ENCODE measurements around the gene H1-8. TPM values are rescaled to one million over a fixed set of nuclear protein-coding genes. Genes with fewer than 3 reads are reported as not detected.

Gene H1-8
- total and polyA plus RNA-seq, 9 of the 15 experiments (the other 6 are each of a cell fraction or from before 2014, with no cell fraction given) = not detected

DNA sequence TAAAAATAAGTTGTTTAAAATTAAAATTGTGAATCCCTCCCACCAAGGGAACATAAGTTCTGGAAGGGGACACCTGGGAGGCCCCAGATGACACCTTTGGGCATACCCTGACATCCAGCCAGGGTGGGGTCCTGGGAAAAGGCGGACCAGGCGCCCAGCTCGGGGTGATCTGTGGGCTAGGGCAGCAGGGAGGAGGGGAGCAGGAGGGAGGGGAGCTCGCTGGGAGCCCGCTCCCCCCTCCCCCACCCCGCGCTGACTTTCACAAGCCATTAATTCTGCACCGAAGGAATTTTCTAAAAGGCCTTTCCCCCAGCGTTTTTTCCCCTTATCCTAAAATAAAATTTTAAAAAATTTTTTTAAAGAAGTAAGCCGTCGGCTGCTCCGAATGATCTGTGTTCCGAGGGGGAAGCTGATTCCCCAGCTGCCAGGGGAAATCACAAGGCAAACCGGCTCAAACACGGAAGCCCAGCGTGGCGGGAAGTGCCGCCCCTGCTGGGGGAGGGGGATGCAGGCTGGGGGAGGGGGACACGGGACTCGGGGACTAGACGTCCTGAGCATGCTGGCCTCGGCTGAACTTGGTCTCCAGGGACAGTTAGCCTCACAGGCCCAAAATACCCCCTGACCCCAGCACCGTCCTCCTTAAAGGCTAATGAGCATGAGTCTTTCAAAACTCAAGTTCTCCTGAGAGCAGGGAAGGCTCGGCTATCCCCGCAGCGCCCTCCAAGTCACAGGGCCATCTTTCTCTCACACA lies 49.6 kb downstream of the H1-8 start:
- H3K27me3 ChIP-seq (ENCODE audit: control insufficient read depth in 2 of 2, insufficient read depth in 2 of 2, low read length in 2 of 2) = no peaks in the 10 kb centered on the region
- H3K9me3 ChIP-seq (replicated peaks; ENCODE audit: control insufficient read depth, insufficient read depth, low read depth, low read length) = no peaks in the 10 kb centered on the region
- H3K27ac ChIP-seq (ENCODE audit: extremely low read depth, low read depth, low read length) = no peak overlapping the region
- H3K4me2 ChIP-seq (ENCODE audit: insufficient read depth, low read length) = no peak overlapping the region
- H3K79me2 ChIP-seq (ENCODE audit: control insufficient read depth, insufficient read depth, low read length) = peaks cover 19% of the 10 kb centered on the region
- no peaks in the 10 kb centered on the region for H3K36me3 ChIP-seq (ENCODE audit: control insufficient read depth, insufficient read depth, low read length)
- no TSS peak for BruUV-seq (replicated peaks)
- ChIA-PET POLR2A (no interaction called here), CTCF (ENCODE audit: low intra/inter-chr PET ratio) (no interaction called here)
- intact Hi-C loops (cut with micrococcal nuclease) (no loop called here), in situ Hi-C loops (cut with MboI) (no loop called here)
- H3K4me1 ChIP-seq (replicated peaks in 1 of 2; ENCODE audit: control insufficient read depth in 2 of 2, insufficient read depth in 2 of 2, low read length in 2 of 2) = peaks cover 13 to 61% of the 10 kb centered on the region in 2 experiments
- peak overlapping the region in 1 of 2 experiments; percentile 76; a peak in 2 of 4 replicates for H3K9ac ChIP-seq (ENCODE audit: insufficient read depth in 1 of 2, low read depth in 2 of 2, low read length in 2 of 2)
- 65% methylated on average over 10 of the region's 26 CpGs for WGBS (ENCODE audit: insufficient coverage, low coverage, missing lambda C conversion rate)
- peak in 1 of 2 experiments; percentile 59; a peak in 1 of 4 replicates for TF ChIP-seq KDM1A (IDR thresholded peaks at IDR 0.05)
- no peak for TF ChIP-seq CBX8 (IDR thresholded peaks at IDR 0.05; ENCODE audit: borderline replicate concordance, extremely low read depth, low read depth, low read length, poor library complexity, severe bottlenecking)
- H3K4me3 ChIP-seq = no peak overlapping the region
- no peak for ATAC-seq
- no peak for FAIRE-seq
- no peak for DNase-seq (ENCODE audit: extremely low read depth in 1 of 4, low spot score in 3 of 4)
- H4K20me1 ChIP-seq (replicated peaks; ENCODE audit: control insufficient read depth, insufficient read depth, low read length) = no peaks in the 10 kb centered on the region
- no peaks in the 10 kb centered on the region for H3K9me1 ChIP-seq (ENCODE audit: control insufficient read depth, insufficient read depth, low read length)
- no peak overlapping the region for H2AFZ ChIP-seq (ENCODE audit: low read depth, low read length)

DNA sequence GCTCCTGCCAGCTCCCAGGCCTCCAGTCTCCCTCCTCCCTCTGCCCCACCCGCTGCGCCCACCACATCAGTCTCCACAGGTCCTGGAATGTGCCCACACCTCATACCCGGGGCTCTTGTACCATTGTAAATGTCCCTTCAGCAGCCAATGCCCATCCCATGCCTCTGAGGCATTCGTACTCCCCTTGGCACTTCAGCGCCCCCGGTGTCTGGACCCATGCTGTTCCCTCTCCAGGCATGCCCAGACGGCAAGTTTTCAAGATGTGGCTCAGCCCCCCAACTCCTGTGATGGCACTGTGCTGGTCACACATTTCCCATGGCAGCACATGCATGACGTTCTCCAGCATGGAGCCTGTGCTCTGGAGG lies 50.2 kb downstream of the H1-8 start:
- no peaks in the 10 kb centered on the region for H4K20me1 ChIP-seq (replicated peaks; ENCODE audit: control insufficient read depth, insufficient read depth, low read length)
- no peak overlapping the region for H3K4me2 ChIP-seq (ENCODE audit: insufficient read depth, low read length)
- no peak overlapping the region for H2AFZ ChIP-seq (ENCODE audit: low read depth, low read length)
- peaks cover 19 to 63% of the 10 kb centered on the region in 2 experiments for H3K4me1 ChIP-seq (replicated peaks in 1 of 2; ENCODE audit: control insufficient read depth in 2 of 2, insufficient read depth in 2 of 2, low read length in 2 of 2)
- in situ Hi-C loops (cut with MboI) (no loop called here), intact Hi-C loops (cut with micrococcal nuclease) (no loop called here)
- CTCF ChIA-PET (ENCODE audit: low intra/inter-chr PET ratio) = no interaction called here
- WGBS (ENCODE audit: insufficient coverage, low coverage, missing lambda C conversion rate) = 43% methylated on average over 3 of the region's 8 CpGs
- no peaks in the 10 kb centered on the region for H3K36me3 ChIP-seq (ENCODE audit: control insufficient read depth, insufficient read depth, low read length)
- no peak overlapping the region for H3K27ac ChIP-seq (ENCODE audit: extremely low read depth, low read depth, low read length)
- DNase-seq (ENCODE audit: extremely low read depth in 1 of 4, low spot score in 3 of 4) = no peak
- no peaks in the 10 kb centered on the region for H3K9me1 ChIP-seq (ENCODE audit: control insufficient read depth, insufficient read depth, low read length)
- H3K79me2 ChIP-seq (ENCODE audit: control insufficient read depth, insufficient read depth, low read length) = peaks cover 26% of the 10 kb centered on the region
- BruUV-seq (replicated peaks) = no TSS peak
- POLR2A ChIA-PET = interaction anchor here (0.6 kb wide), 1 partner anchor 1529 kb away, joined by 3 read pairs; no protein-coding TSS in a partner anchor
- H3K27me3 ChIP-seq (ENCODE audit: control insufficient read depth in 2 of 2, insufficient read depth in 2 of 2, low read length in 2 of 2) = no peaks in the 10 kb centered on the region
- H3K9me3 ChIP-seq (replicated peaks; ENCODE audit: control insufficient read depth, insufficient read depth, low read depth, low read length) = no peaks in the 10 kb centered on the region
- peak overlapping the region in 1 of 2 experiments; percentile 76; a peak in 2 of 4 replicates for H3K9ac ChIP-seq (ENCODE audit: insufficient read depth in 1 of 2, low read depth in 2 of 2, low read length in 2 of 2)
- no peak for ATAC-seq
- FAIRE-seq = no peak
- no peak overlapping the region for H3K4me3 ChIP-seq
- TF ChIP-seq, protein P1, sequence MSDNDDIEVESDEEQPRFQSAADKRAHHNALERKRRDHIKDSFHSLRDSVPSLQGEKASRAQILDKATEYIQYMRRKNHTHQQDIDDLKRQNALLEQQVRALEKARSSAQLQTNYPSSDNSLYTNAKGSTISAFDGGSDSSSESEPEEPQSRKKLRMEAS (CRISPR knock-in tag; IDR thresholded peaks at IDR 0.05) = no peak
- TF ChIP-seq, protein P2, sequence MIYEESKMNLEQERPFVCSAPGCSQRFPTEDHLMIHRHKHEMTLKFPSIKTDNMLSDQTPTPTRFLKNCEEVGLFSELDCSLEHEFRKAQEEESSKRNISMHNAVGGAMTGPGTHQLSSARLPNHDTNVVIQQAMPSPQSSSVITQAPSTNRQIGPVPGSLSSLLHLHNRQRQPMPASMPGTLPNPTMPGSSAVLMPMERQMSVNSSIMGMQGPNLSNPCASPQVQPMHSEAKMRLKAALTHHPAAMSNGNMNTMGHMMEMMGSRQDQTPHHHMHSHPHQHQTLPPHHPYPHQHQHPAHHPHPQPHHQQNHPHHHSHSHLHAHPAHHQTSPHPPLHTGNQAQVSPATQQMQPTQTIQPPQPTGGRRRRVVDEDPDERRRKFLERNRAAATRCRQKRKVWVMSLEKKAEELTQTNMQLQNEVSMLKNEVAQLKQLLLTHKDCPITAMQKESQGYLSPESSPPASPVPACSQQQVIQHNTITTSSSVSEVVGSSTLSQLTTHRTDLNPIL (CRISPR knock-in tag; IDR thresholded peaks at IDR 0.05) = no peak
- TF ChIP-seq KDM4B (IDR thresholded peaks at IDR 0.05; ENCODE audit: borderline replicate concordance in 2 of 2, low read depth in 1 of 2) (no peak), OTX1 (CRISPR knock-in tag; IDR thresholded peaks at IDR 0.05) (no peak), ZFP1 (CRISPR knock-in tag; IDR thresholded peaks at IDR 0.05) (no peak), DMBX1 (CRISPR knock-in tag; IDR thresholded peaks at IDR 0.05; ENCODE audit: borderline replicate concordance) (no peak), PHF8 (IDR thresholded peaks at IDR 0.05; ENCODE audit: borderline replicate concordance, low read length) (no peak)
- TF ChIP-seq, protein P3, sequence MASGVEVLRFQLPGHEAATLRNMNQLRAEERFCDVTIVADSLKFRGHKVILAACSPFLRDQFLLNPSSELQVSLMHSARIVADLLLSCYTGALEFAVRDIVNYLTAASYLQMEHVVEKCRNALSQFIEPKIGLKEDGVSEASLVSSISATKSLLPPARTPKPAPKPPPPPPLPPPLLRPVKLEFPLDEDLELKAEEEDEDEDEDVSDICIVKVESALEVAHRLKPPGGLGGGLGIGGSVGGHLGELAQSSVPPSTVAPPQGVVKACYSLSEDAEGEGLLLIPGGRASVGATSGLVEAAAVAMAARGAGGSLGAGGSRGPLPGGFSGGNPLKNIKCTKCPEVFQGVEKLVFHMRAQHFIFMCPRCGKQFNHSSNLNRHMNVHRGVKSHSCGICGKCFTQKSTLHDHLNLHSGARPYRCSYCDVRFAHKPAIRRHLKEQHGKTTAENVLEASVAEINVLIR (CRISPR knock-in tag; IDR thresholded peaks at IDR 0.05) = no peak
